B cell (primary cell): Measurements from ENCODE around the gene FOXL1. TPM values are rescaled to one million over a fixed set of nuclear protein-coding genes. Genes with fewer than 3 reads are reported as not detected.

Experiments used
- ATAC-seq: fragments of 200-7000 bp; cut with Tn5 transposase; one replicate; pipeline ENCODE4 v1.10.0; 2021; ENCODE audit warnings: low read depth, mild to moderate bottlenecking, moderate number of reproducible peaks, moderate library complexity
- CTCF ChIA-PET: fragments of 350-600 bp; sonication (Branson Sonifier 250); formaldehyde crosslinking; loops from one replicate; lab custom pipeline; 2021; ENCODE audit warnings: antibody characterized with exemption, inconsistent platforms; lab: Charles Lee
- POLR2A ChIA-PET: fragments of 350-600 bp; sonication (Branson Sonifier 250); formaldehyde crosslinking; loops from one replicate; lab custom pipeline; 2021; ENCODE audit warnings: antibody characterized with exemption; lab: Charles Lee
- DNase-seq: peaks from one replicate; pipeline ENCODE4 v3.0.0; 2013
- H2AFZ ChIP-seq: 2 replicates; pipeline ENCODE4 v1.6.1; 2012; ENCODE audit warnings: mild to moderate bottlenecking, low read depth, low read length; ENCODE audit not compliant: insufficient read depth, poor library complexity, severe bottlenecking
- H3K27ac ChIP-seq, 2 donors: 1 replicate in 1 of 2; 2 replicates in 1 of 2; pipeline ENCODE4 v1.5.1; 2012 to 2013; ENCODE audit warnings: low read length in 2 of 2, mild to moderate bottlenecking in 2 of 2, moderate library complexity in 1 of 2
- H3K27me3 ChIP-seq, 4 experiments: fragments of 200-600 bp in 1 of 4; sonication (generic) in 1 of 4; replicated peaks in 1 of 4; 1 replicate in 2 of 4; 2 replicates in 2 of 4; pipeline versions ENCODE4 v1.6.1 to v1.7.0; 2013 to 2016; ENCODE audit warnings: low read length in 3 of 4, mild to moderate bottlenecking in 2 of 4, mixed read lengths in 1 of 4, moderate library complexity in 1 of 4; ENCODE audit not compliant: insufficient read depth in 4 of 4, control insufficient read depth in 3 of 4; ENCODE audit errors: control extremely low read depth in 1 of 4
- H3K36me3 ChIP-seq, 2 experiments: replicated peaks in 1 of 2; 1 replicate in 1 of 2; 2 replicates in 1 of 2; pipeline versions ENCODE4 v1.6.1 to v1.7.1; 2013; ENCODE audit warnings: low read length in 1 of 2; ENCODE audit not compliant: insufficient read depth in 2 of 2, control insufficient read depth in 1 of 2; ENCODE audit errors: control extremely low read depth in 1 of 2, extremely low read depth in 1 of 2
- H3K4me1 ChIP-seq, 2 donors: fragments of 200-600 bp in 1 of 2; sonication (generic) in 1 of 2; 1 replicate in 1 of 2; 2 replicates in 1 of 2; pipeline versions ENCODE4 v1.5.1 to v1.6.1; 2013 to 2017; ENCODE audit warnings: low read length in 2 of 2; ENCODE audit not compliant: control insufficient read depth in 2 of 2, insufficient read depth in 2 of 2
- H3K4me2 ChIP-seq: replicated peaks from 2 replicates; pipeline ENCODE3; 2012; ENCODE audit warnings: mild to moderate bottlenecking, low read depth, low read length; ENCODE audit not compliant: poor library complexity, severe bottlenecking
- H3K4me3 ChIP-seq, 5 experiments: fragments of 200-600 bp in 1 of 5; sonication (generic) in 1 of 5; 1 replicate in 3 of 5; 2 replicates in 2 of 5; pipeline versions ENCODE4 v1.5.1 to v1.7.0; 2011 to 2016; ENCODE audit warnings: low read length in 4 of 5, mild to moderate bottlenecking in 4 of 5, low read depth in 2 of 5, control low read depth in 1 of 5, moderate library complexity in 1 of 5; ENCODE audit not compliant: insufficient read depth in 1 of 5; ENCODE audit errors: control extremely low read depth in 1 of 5, extremely low read depth in 1 of 5
- H3K79me2 ChIP-seq: fragments of 200-600 bp; sonication (generic); one replicate; pipeline ENCODE4 v1.6.0; 2016; ENCODE audit warnings: low read length; ENCODE audit not compliant: control insufficient read depth, insufficient read depth
- H3K9ac ChIP-seq: fragments of 200-600 bp; sonication (generic); 2 replicates; pipeline ENCODE4 v1.6.1; 2017; ENCODE audit warnings: mild to moderate bottlenecking, low read length, moderate library complexity
- H3K9me3 ChIP-seq, 3 donors: one replicate each; pipeline versions ENCODE4 v1.6.1 to v1.7.1; 2013; ENCODE audit warnings: low read length in 2 of 3; ENCODE audit not compliant: control insufficient read depth in 2 of 3, insufficient read depth in 1 of 3; ENCODE audit errors: control extremely low read depth in 1 of 3
- H4K20me1 ChIP-seq: 2 replicates; pipeline ENCODE4 v1.6.0; 2012; ENCODE audit warnings: mild to moderate bottlenecking, low read length; ENCODE audit not compliant: insufficient read depth, control insufficient read depth, poor library complexity, severe bottlenecking
- H3K27ac Mint-ChIP-seq: one replicate; pipeline ENCODE4 v1.8.0; 2021; ENCODE audit warnings: mixed read lengths
- H3K27me3 Mint-ChIP-seq: one replicate; pipeline ENCODE4 v1.8.0; 2021; ENCODE audit warnings: mixed read lengths
- H3K4me1 Mint-ChIP-seq: one replicate; pipeline ENCODE4 v1.8.0; 2021; ENCODE audit warnings: mixed read lengths
- H3K4me3 Mint-ChIP-seq: one replicate; pipeline ENCODE4 v1.8.0; 2021; ENCODE audit warnings: mixed read lengths
- H3K9me3 Mint-ChIP-seq: one replicate; pipeline ENCODE4 v1.8.0; 2022; ENCODE audit warnings: mixed read lengths; ENCODE audit not compliant: insufficient read depth
- EZH2 ChIP-seq: IDR thresholded peaks from 2 replicates; pipeline ENCODE4 v1.6.1; 2012; ENCODE audit warnings: borderline replicate concordance, low read depth, mild to moderate bottlenecking, moderate library complexity, low read length; ENCODE audit not compliant: insufficient read depth, poor library complexity, severe bottlenecking
- WGBS: methylation state at CpG from one replicate; pipeline ENCODE4 v1.1.5; 2013; ENCODE audit warnings: missing lambda C conversion rate; ENCODE audit not compliant: insufficient coverage; 5-methylcytosine and 5-hydroxymethylcytosine counted together
- intact Hi-C: fragments of 100-400 bp; cut with micrococcal nuclease; formaldehyde crosslinking; loops from one replicate; pipeline ENCODE4 v1.10.0; 2022
- polyA plus RNA-seq: library from polyadenylated mRNA; depleted of rRNA; stranded (reverse); fragments of >200 nt; gene quantifications from 2 replicates; pipeline ENCODE4 v1.2.3, GENCODE V29; 2012
- total RNA-seq, 2 donors: library from RNA; stranded (reverse); fragments of 120-200 nt in 1 of 2; gene quantifications; 1 replicate in 1 of 2; 2 replicates in 1 of 2; pipeline versions ENCODE4 v1.2.3 to v1.2.4, GENCODE V29; 2013 to 2022
- TF ChIP-seq, protein P1 (sequence below): fragments of 200-600 bp; IDR thresholded peaks from one replicate; pipeline ENCODE4 v1.8.0; 2022; ENCODE audit warnings: antibody characterized with exemption, mild to moderate bottlenecking

FOXL1 gene
- total and polyA plus RNA-seq, 2 donors (not counting 1 experiment from before 2014, with no cell fraction given): not detected

GRCh38 chr16:86545954-86546637, 32.3 kb upstream of the FOXL1 start:
- ChIA-PET POLR2A (no interaction called here), CTCF (no interaction called here)
- no peaks in the 10 kb centered on the region for H3K9me3 ChIP-seq
- Mint-ChIP-seq H3K4me1 (no peaks in the 10 kb centered on the region), H3K27me3 (no peaks in the 10 kb centered on the region), H3K9me3 (no peaks in the 10 kb centered on the region), H3K4me3 (no peak overlapping the region), H3K27ac (no peak overlapping the region)
- no peak overlapping the region for H2AFZ ChIP-seq
- H4K20me1 ChIP-seq: no peaks in the 10 kb centered on the region
- no peak for DNase-seq
- peaks cover 0 to 64% of the 10 kb centered on the region in 2 experiments for H3K36me3 ChIP-seq
- H3K4me3 ChIP-seq: no peak overlapping the region
- no peaks in the 10 kb centered on the region for H3K27me3 ChIP-seq
- H3K79me2 ChIP-seq: peaks cover 8% of the 10 kb centered on the region
- no peak overlapping the region for H3K9ac ChIP-seq
- WGBS: 98% methylated on average over 19 of the region's 19 CpGs
- ATAC-seq: no peak
- H3K4me2 ChIP-seq: no peak overlapping the region
- TF ChIP-seq, protein P1, sequence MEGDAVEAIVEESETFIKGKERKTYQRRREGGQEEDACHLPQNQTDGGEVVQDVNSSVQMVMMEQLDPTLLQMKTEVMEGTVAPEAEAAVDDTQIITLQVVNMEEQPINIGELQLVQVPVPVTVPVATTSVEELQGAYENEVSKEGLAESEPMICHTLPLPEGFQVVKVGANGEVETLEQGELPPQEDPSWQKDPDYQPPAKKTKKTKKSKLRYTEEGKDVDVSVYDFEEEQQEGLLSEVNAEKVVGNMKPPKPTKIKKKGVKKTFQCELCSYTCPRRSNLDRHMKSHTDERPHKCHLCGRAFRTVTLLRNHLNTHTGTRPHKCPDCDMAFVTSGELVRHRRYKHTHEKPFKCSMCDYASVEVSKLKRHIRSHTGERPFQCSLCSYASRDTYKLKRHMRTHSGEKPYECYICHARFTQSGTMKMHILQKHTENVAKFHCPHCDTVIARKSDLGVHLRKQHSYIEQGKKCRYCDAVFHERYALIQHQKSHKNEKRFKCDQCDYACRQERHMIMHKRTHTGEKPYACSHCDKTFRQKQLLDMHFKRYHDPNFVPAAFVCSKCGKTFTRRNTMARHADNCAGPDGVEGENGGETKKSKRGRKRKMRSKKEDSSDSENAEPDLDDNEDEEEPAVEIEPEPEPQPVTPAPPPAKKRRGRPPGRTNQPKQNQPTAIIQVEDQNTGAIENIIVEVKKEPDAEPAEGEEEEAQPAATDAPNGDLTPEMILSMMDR: no peak
- no peak for TF ChIP-seq EZH2
- H3K27ac ChIP-seq: no peak overlapping the region
- H3K4me1 ChIP-seq: no peaks in the 10 kb centered on the region
- intact Hi-C loops: no loop called here

GRCh38 chr16:86546638-86547013, 31.7 kb upstream of the FOXL1 start:
- no peaks in the 10 kb centered on the region for H3K27me3 ChIP-seq
- 98% methylated on average over 8 of the region's 8 CpGs for WGBS
- Mint-ChIP-seq H3K27ac (no peak overlapping the region), H3K4me1 (no peaks in the 10 kb centered on the region), H3K4me3 (no peak overlapping the region), H3K27me3 (no peaks in the 10 kb centered on the region), H3K9me3 (no peaks in the 10 kb centered on the region)
- ChIA-PET CTCF (no interaction called here), POLR2A (no interaction called here)
- H3K36me3 ChIP-seq: peaks cover 0 to 64% of the 10 kb centered on the region in 2 experiments
- H3K9ac ChIP-seq: no peak overlapping the region
- no peak for ATAC-seq
- H4K20me1 ChIP-seq: no peaks in the 10 kb centered on the region
- H3K4me3 ChIP-seq: no peak overlapping the region
- H3K4me2 ChIP-seq: no peak overlapping the region
- intact Hi-C loops: no loop called here
- H3K4me1 ChIP-seq: no peaks in the 10 kb centered on the region
- no peak overlapping the region for H2AFZ ChIP-seq
- H3K27ac ChIP-seq: no peak overlapping the region
- no peaks in the 10 kb centered on the region for H3K9me3 ChIP-seq
- DNase-seq: no peak
- H3K79me2 ChIP-seq: peaks cover 8% of the 10 kb centered on the region
- TF ChIP-seq EZH2: no peak
- TF ChIP-seq, protein P1: no peak
